Spinal cord (tissue), 10 donors: Measurements from ENCODE around the gene ASCC3. TPM values are rescaled to one million over a fixed set of nuclear protein-coding genes. Genes with fewer than 3 reads are reported as not detected.
A peak's percentile ranks its signal among the peaks of the same experiment; 100 is the strongest.

Experiments used
- DNase-seq, 6 donors: peaks; one replicate each; pipeline versions ENCODE4 v3.0.0 to v3.0.0-alpha.2; 2013 to 2015; ENCODE audit warnings: low spot score in 6 of 6, low read depth in 4 of 6
- H3K27ac ChIP-seq: one replicate; pipeline ENCODE4 v1.5.1; 2013; ENCODE audit warnings: low read depth, low read length, control low read depth
- H3K27me3 ChIP-seq: one replicate; pipeline ENCODE4 v1.6.1; 2013; ENCODE audit warnings: low read length; ENCODE audit not compliant: control insufficient read depth, insufficient read depth
- H3K36me3 ChIP-seq: one replicate; pipeline ENCODE4 v1.6.1; 2013; ENCODE audit warnings: low read length; ENCODE audit not compliant: control insufficient read depth, insufficient read depth
- H3K4me1 ChIP-seq: one replicate; pipeline ENCODE4 v1.6.1; 2013; ENCODE audit warnings: low read length; ENCODE audit not compliant: control insufficient read depth, insufficient read depth
- H3K4me3 ChIP-seq: one replicate; pipeline ENCODE4 v1.5.1; 2013; ENCODE audit warnings: low read depth, low read length, control low read depth
- H3K9me3 ChIP-seq: one replicate; pipeline ENCODE4 v1.6.1; 2013; ENCODE audit warnings: low read length; ENCODE audit not compliant: control insufficient read depth, insufficient read depth
- WGBS: methylation state at CpG from one replicate; pipeline ENCODE4 v1.1.5; 2013; ENCODE audit warnings: missing lambda C conversion rate; ENCODE audit not compliant: insufficient coverage; 5-methylcytosine and 5-hydroxymethylcytosine counted together
- polyA plus RNA-seq, 2 donors: library from polyadenylated mRNA; unstranded; fragments of 120-200 nt; gene quantifications; one replicate each; pipeline ENCODE4 v1.2.1, GENCODE V29; 2013; ENCODE audit not compliant: insufficient read length in 2 of 2
- total RNA-seq, 2 donors: library from RNA; depleted of rRNA in 1 of 2; stranded (reverse); fragments of 120-200 nt in 1 of 2; fragments of >200 nt in 1 of 2; gene quantifications; one replicate each; pipeline versions ENCODE4 v1.2.3 to v1.2.4, GENCODE V29; 2013 to 2014
- donor health status: healthy.

Gene ASCC3
- total and polyA plus RNA-seq, 4 donors: 19.7 to 53.3 (median 28.8) TPM

DNA sequence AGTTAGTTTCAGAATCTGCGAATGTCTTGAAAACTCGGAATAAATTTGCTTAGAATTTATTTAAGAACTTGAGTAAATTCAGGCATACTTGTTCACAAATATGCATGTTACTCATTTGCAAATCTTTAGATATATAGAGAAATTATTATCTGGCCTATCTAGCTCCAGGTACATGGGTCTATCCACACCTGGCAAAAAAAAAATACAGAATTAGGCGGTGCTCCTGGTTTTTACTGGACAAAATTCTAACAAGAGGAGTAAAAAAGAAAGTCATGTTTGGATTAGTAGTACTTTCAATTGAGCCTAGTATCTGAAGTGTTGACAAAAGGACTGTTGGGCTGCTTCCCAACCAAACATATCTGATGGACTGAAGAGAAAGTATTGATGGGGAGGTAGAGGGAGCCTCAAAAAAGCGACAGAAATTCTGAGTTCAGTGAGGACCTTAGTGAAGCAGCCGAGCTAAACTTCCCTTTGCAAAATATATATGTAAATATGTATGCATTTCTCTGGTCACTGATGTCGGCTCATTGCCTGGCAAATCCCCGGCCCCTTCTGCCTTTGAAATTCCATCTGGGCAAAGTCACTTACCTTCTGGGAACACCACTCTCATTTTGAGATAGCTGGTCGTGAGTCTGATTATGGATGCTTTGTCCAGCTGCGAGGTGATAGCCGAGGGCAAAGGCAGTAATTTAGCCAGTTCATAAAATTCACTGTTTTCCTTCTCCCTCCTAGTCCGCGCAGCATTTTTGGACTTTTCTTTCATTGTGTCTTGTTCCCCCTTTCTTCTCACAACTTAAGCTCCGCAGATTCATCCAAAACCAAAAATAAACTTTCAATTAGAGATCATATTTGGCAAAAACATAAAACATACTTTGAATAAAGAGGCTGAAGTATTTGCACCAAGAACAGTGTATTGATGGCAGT lies 418.2 kb downstream of the ASCC3 start:
- Histone ChIP-seq H3K9me3 (no peaks in the 10 kb centered on the region), H3K4me3 (no peak overlapping the region), H3K4me1 (peaks cover 38% of the 10 kb centered on the region), H3K27ac (no peak overlapping the region), H3K36me3 (no peaks in the 10 kb centered on the region), H3K27me3 (peaks cover 100% of the 10 kb centered on the region)
- 9% methylated on average over 4 of the region's 13 CpGs for WGBS
- peak in 2 of 6 donors; percentile 48 to 53 for DNase-seq

DNA sequence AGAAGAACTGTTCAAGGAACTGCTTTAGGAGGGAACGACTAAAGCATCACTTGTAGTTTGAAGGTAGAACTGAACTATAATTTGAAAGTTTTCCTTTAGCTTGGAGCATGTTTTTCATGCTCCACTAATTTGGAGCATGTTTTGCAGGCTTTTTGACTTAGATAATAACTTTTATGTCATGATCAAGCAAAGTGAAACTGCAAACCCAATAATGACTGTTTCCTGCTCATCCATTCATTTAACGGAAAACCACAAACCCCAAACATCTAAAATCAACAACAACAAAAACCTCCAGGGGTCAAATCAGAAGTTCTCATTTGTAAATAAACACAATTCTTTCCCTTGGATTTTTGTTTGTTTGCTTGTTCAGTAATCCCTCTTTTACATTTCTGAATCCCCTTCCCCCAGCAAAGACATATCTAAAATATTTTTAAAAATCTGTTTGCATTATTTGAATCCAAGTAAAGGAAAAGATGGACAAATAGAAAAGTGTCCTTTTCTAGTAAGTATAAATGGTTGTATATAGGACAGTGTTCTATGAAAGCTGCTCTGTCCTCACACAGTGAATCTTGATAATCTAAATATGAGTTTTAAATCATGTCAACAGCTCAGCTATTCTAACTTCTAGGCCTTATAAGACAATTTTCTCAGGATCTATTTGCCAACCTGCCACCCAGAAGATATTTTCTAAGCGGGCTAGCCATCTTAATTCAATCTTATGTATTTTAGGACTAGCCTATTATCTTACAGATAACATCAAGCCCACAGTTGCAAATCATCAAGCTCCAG lies 419.0 kb downstream of the ASCC3 start:
- Histone ChIP-seq H3K36me3 (no peaks in the 10 kb centered on the region), H3K9me3 (no peaks in the 10 kb centered on the region), H3K4me3 (no peak overlapping the region), H3K27ac (no peak overlapping the region), H3K4me1 (peaks cover 36% of the 10 kb centered on the region), H3K27me3 (peaks cover 100% of the 10 kb centered on the region)
- DNase-seq: peak in 2 of 6 donors; percentile 61 to 63
- 0% methylated on average over 2 of the region's 3 CpGs for WGBS

DNA sequence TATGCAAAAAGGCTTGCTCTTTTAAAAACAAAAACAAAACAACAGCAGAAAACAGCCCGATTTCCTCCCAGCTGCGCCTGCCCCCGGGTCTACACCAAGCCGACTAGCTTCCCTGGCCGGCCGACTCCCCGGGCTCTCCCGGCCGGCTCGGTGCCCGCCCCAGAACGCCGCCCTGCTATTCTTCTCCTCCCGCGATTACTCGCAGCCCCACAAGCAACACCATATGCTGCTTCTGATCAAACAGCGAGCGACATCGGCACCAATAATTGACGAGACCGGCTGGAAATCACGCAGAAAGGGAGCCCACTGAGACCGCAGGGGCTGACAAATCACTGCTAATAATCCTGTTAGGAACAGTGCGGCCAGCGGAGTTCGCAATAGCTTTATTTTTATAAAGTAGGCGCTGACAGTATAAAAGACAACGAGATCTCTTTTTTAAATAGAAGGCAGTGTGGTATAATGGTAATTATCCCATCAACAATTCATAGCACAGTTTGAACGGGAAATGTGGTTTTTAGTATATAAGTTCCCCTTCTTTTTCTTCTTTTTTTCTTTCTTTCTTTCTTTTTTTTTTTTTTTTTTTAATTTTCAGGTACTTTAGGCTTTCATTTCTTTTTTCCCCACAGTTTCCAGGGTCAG lies 419.7 kb downstream of the ASCC3 start:
- peaks cover 100% of the 10 kb centered on the region for H3K27me3 ChIP-seq
- DNase-seq: peak in 2 of 6 donors; percentile 61 to 70
- no peak overlapping the region for H3K4me3 ChIP-seq
- no peaks in the 10 kb centered on the region for H3K36me3 ChIP-seq
- WGBS: under 1% methylated on average over 22 of the region's 29 CpGs
- peaks cover 32% of the 10 kb centered on the region for H3K4me1 ChIP-seq
- no peaks in the 10 kb centered on the region for H3K9me3 ChIP-seq
- H3K27ac ChIP-seq: no peak overlapping the region

DNA sequence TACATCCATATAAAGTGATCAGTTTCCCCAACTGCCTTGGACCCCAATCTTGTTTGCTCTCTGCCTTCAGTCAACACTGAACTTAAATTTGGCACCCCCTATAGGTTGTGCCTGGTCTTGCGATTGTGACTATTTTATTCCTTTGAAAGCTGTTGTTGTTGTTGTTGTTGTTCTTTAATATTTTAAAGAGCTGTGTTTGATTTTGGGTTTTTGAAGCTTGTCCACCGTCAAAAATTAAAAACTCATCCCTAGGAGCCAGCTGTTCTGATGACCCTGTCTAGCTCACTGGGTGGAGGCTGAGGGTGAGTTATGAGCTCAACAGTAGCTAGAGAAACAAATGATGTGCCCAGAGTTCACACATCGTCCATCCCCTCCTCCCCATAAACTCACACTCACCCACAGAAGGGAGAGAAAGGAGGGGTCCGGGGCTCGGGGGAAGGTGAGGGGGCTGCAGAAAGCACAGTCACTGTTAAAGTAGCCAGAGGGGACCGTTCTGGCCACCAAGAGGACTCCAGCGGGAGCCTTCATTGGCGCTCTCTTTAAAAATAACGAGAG lies 420.4 kb downstream of the ASCC3 start:
- no peaks in the 10 kb centered on the region for H3K9me3 ChIP-seq
- H3K4me3 ChIP-seq: no peak overlapping the region
- H3K27ac ChIP-seq: no peak overlapping the region
- DNase-seq: peak in 2 of 6 donors; percentile 30 to 52
- no peaks in the 10 kb centered on the region for H3K36me3 ChIP-seq
- WGBS: no CpG with 5 or more reads among the region's 9 CpGs
- peaks cover 34% of the 10 kb centered on the region for H3K4me1 ChIP-seq
- peaks cover 100% of the 10 kb centered on the region for H3K27me3 ChIP-seq

DNA sequence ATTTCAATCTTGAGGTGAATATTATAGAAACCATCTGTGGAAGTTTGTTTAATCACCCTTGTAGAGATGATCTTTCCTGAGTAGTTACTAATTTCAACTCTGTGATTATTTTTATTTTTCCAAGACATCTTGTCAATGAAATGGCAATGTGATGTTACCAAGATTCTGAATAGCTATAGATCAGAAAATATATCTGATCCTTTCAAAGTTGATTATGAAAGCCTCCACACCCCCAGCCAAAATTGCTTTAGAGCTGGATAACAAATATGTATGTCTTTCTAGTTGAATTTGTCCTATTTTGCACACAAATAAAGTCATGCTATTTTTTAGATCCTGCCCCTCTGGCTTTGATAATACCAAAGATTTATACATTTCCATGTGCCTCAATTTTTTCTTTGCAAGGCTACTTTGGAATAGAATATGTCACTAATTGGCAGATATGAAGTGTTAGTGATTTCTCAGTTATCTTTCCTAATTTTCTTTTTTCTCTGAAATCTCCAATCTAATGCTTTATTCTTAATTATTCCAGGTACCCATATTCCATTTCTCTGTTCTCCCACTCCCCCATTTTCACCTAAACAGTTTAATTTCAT lies 421.4 kb downstream of the ASCC3 start:
- H3K27me3 ChIP-seq: peaks cover 100% of the 10 kb centered on the region
- peaks cover 32% of the 10 kb centered on the region for H3K4me1 ChIP-seq
- no peak overlapping the region for H3K27ac ChIP-seq
- H3K4me3 ChIP-seq: no peak overlapping the region
- no peaks in the 10 kb centered on the region for H3K9me3 ChIP-seq
- H3K36me3 ChIP-seq: no peaks in the 10 kb centered on the region
- peak in 2 of 6 donors; percentile 25 to 40 for DNase-seq

DNA sequence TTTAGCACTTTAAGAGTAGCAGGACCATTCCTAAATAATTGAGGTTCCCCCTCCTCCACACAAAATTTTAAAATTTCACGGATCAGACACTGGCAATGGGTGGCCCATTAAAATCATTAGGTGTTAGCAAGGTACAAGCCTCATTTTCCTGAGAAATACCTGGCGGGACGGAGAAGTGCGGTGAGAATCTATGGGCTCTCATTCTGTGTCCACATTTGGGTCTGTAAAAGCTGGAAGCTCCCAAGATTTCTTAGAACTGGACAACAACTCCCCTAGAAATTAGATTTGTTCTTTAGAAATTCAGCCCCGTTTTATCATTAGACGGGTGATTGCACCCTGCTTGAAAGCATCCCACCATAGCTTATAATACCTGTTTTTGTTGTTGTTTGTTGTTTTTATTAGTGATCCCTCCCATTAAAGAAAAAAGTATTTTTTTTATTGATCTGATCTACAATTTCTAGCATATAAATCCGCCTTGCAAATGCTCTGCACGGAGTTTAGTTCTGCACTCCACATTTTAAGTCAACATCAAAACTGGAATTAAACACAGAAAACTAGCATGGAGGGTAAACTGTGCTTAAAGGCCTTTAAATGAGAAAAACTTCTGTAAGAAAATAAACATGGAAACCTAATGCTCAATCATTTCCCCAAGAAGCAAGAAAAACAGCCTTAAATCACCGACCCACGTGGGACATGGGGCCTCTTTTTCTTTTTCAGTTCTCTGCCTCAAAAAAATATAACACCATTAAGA lies 422.1 kb downstream of the ASCC3 start:
- DNase-seq: peak in 2 of 6 donors; percentile 56
- peaks cover 100% of the 10 kb centered on the region for H3K27me3 ChIP-seq
- no peak overlapping the region for H3K27ac ChIP-seq
- no peaks in the 10 kb centered on the region for H3K36me3 ChIP-seq
- H3K4me1 ChIP-seq: peaks cover 25% of the 10 kb centered on the region
- no peak overlapping the region for H3K4me3 ChIP-seq
- no peaks in the 10 kb centered on the region for H3K9me3 ChIP-seq
- 0% methylated on average over 2 of the region's 10 CpGs for WGBS
